Astrocyte (in vitro differentiated cells and primary cell): ENCODE measurements around the gene RAB4A. TPM values are rescaled to one million over a fixed set of nuclear protein-coding genes. Genes with fewer than 3 reads are reported as not detected.

Source experiments
- DNase-seq: peaks from one replicate; pipeline ENCODE4 v3.0.0-alpha.2; 2010; ENCODE audit warnings: low read depth
- FAIRE-seq: peaks from 2 replicates; lab custom pipeline; 2011; peaks lifted over from hg19 to GRCh38; lab: Jason Lieb, UNC
- H2AFZ ChIP-seq: 2 replicates; pipeline ENCODE4 v1.6.0; 2012; ENCODE audit warnings: low read depth, low read length, inconsistent platforms
- H3K27ac ChIP-seq: 2 replicates; pipeline ENCODE4 v1.5.1; 2011; ENCODE audit warnings: low read depth, low read length, inconsistent platforms
- H3K27me3 ChIP-seq: 2 replicates; pipeline ENCODE4 v1.6.0; 2011; ENCODE audit warnings: low read length, inconsistent platforms; ENCODE audit not compliant: insufficient read depth
- H3K36me3 ChIP-seq: 2 replicates; pipeline ENCODE4 v1.5.1; 2011; ENCODE audit warnings: low read length, inconsistent platforms; ENCODE audit not compliant: insufficient read depth
- H3K4me1 ChIP-seq: 2 replicates; pipeline ENCODE4 v1.5.1; 2011; ENCODE audit warnings: low read length, inconsistent platforms; ENCODE audit not compliant: insufficient read depth
- H3K4me2 ChIP-seq: 2 replicates; pipeline ENCODE4 v1.6.0; 2012; ENCODE audit warnings: low read length, inconsistent platforms
- H3K4me3 ChIP-seq: 2 replicates; pipeline ENCODE4 v1.5.1; 2011; ENCODE audit warnings: low read depth, mild to moderate bottlenecking, low read length, inconsistent platforms; ENCODE audit not compliant: insufficient read depth
- H3K79me2 ChIP-seq: 2 replicates; pipeline ENCODE4 v1.6.0; 2012; ENCODE audit warnings: mild to moderate bottlenecking, low read length, inconsistent platforms; ENCODE audit not compliant: insufficient read depth
- H3K9ac ChIP-seq: 2 replicates; pipeline ENCODE4 v1.6.0; 2012; ENCODE audit warnings: mild to moderate bottlenecking, low read length, inconsistent platforms
- H3K9me3 ChIP-seq: 2 replicates; pipeline ENCODE4 v1.5.1; 2012; ENCODE audit warnings: low read depth, mild to moderate bottlenecking, low read length, inconsistent platforms; ENCODE audit not compliant: insufficient read depth
- H4K20me1 ChIP-seq: 2 replicates; pipeline ENCODE4 v1.6.0; 2012; ENCODE audit warnings: low read length, inconsistent platforms; ENCODE audit not compliant: insufficient read depth
- H3K27ac Mint-ChIP-seq: one replicate; pipeline ENCODE4 v1.8.0; 2021; ENCODE audit warnings: mild to moderate bottlenecking, mixed read lengths; ENCODE audit not compliant: unreplicated experiment
- H3K27me3 Mint-ChIP-seq: one replicate; pipeline ENCODE4 v1.8.0; 2021; ENCODE audit warnings: low read depth, mixed read lengths; ENCODE audit not compliant: unreplicated experiment
- H3K36me3 Mint-ChIP-seq: one replicate; pipeline ENCODE4 v1.8.0; 2021; ENCODE audit warnings: low read depth, mixed read lengths; ENCODE audit not compliant: unreplicated experiment
- H3K4me1 Mint-ChIP-seq: one replicate; pipeline ENCODE4 v1.8.0; 2021; ENCODE audit warnings: low read depth, mixed read lengths; ENCODE audit not compliant: unreplicated experiment
- H3K4me3 Mint-ChIP-seq: one replicate; pipeline ENCODE4 v1.8.0; 2021; ENCODE audit warnings: mild to moderate bottlenecking, moderate library complexity, mixed read lengths; ENCODE audit not compliant: unreplicated experiment
- H3K9me3 Mint-ChIP-seq: one replicate; pipeline ENCODE4 v1.8.0; 2021; ENCODE audit warnings: mild to moderate bottlenecking, mixed read lengths; ENCODE audit not compliant: unreplicated experiment
- EZH2 ChIP-seq: IDR thresholded peaks from 2 replicates; pipeline ENCODE4 v1.6.1; 2012; ENCODE audit warnings: mild to moderate bottlenecking, low read length, inconsistent platforms; ENCODE audit not compliant: insufficient read depth
- total RNA-seq: library from RNA; stranded (reverse); gene quantifications from 2 replicates; pipeline ENCODE4 v1.2.1, GENCODE V29; 2021
- TF ChIP-seq, protein P1 (sequence below): IDR thresholded peaks from 2 replicates; pipeline ENCODE4 v1.5.1; 2011; ENCODE audit warnings: low read depth, mild to moderate bottlenecking, inconsistent platforms, low read length, moderate library complexity; ENCODE audit not compliant: insufficient read depth

RAB4A gene
- total RNA-seq, 1 donor from 2014 or later: 58.6 TPM

DNA sequence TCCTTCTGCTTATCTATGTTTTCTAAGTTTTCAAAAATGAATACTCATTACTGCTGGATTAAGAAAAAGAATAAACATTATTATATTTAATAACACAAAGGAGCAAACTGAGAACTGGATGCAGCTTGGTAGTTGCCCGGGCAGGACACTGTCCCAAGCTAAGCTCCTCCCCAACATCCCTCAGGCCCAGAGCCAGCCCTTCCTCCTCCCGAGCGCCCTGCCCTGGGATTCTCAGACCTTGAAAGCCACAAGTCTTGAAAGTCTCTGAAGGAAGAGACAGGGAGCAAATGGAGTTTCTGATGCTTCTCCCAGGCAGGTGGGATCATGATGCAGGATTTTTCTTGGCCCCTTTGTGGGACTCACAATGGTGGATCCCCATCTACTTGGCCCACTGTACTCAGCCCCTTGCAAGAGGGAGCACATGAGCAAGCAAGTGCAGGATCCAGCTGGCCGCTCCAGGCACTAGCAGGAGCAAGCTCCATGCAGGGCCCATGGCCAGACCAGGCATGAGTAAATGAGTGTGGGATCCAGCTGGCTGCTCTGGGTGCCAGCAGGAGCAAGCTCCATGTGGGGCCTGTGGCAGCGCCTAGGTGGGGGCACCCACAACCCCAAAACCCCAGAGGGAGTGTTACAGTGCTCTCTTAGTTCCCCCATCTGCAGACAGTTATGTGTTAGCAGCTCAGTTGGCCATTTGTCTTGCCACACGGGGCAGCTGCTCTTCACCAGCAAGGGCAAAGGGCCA is 32.1 kb upstream of the RAB4A start:
- no peak overlapping the region for H2AFZ ChIP-seq
- Mint-ChIP-seq H3K27ac (no peak overlapping the region), H3K27me3 (peaks cover 3% of the 10 kb centered on the region)

DNA sequence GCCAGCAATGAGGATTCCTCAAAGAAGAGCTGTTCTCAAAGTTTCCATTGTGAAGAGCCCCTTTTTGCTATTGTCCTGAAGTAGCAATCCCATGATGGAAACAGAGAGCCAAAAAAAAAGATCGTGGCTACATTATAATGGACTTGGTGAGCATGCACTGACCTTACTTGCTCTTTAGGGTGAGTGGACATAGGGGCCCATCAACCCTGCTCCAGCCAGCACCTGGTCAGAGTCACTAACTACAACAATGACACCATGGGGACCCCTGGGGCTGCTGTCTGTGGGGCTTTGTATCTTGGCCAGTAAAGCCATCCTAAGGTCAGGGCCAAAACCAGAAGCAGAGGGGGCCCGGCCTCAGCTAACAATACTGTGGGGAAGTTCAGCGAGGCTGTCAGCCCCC is 30.4 kb upstream of the RAB4A start:
- H3K27ac Mint-ChIP-seq: no peak overlapping the region
- H3K9ac ChIP-seq: no peak overlapping the region
- no peaks in the 10 kb centered on the region for H3K36me3 ChIP-seq
- peaks cover 9% of the 10 kb centered on the region for H3K4me1 Mint-ChIP-seq
- no peak overlapping the region for H3K4me3 Mint-ChIP-seq
- no peak overlapping the region for H3K4me3 ChIP-seq
- H3K9me3 Mint-ChIP-seq: peaks cover 8% of the 10 kb centered on the region
- H3K79me2 ChIP-seq: no peaks in the 10 kb centered on the region
- H3K27me3 ChIP-seq: no peaks in the 10 kb centered on the region
- no peak for TF ChIP-seq EZH2
- TF ChIP-seq, protein P1, sequence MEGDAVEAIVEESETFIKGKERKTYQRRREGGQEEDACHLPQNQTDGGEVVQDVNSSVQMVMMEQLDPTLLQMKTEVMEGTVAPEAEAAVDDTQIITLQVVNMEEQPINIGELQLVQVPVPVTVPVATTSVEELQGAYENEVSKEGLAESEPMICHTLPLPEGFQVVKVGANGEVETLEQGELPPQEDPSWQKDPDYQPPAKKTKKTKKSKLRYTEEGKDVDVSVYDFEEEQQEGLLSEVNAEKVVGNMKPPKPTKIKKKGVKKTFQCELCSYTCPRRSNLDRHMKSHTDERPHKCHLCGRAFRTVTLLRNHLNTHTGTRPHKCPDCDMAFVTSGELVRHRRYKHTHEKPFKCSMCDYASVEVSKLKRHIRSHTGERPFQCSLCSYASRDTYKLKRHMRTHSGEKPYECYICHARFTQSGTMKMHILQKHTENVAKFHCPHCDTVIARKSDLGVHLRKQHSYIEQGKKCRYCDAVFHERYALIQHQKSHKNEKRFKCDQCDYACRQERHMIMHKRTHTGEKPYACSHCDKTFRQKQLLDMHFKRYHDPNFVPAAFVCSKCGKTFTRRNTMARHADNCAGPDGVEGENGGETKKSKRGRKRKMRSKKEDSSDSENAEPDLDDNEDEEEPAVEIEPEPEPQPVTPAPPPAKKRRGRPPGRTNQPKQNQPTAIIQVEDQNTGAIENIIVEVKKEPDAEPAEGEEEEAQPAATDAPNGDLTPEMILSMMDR: no peak
- no peaks in the 10 kb centered on the region for H3K9me3 ChIP-seq
- H3K27me3 Mint-ChIP-seq: no peaks in the 10 kb centered on the region
- no peak for DNase-seq
- H4K20me1 ChIP-seq: no peaks in the 10 kb centered on the region
- H3K4me1 ChIP-seq: no peaks in the 10 kb centered on the region
- H3K4me2 ChIP-seq: no peak overlapping the region
- H2AFZ ChIP-seq: no peak overlapping the region
- no peaks in the 10 kb centered on the region for H3K36me3 Mint-ChIP-seq
- H3K27ac ChIP-seq: no peak overlapping the region
- FAIRE-seq: no peak

More for the DNA sequence above, 32.1 kb upstream of the RAB4A start:
- FAIRE-seq (no peak), DNase-seq (no peak)
- Histone ChIP-seq H3K9me3 (no peaks in the 10 kb centered on the region), H3K4me2 (no peak overlapping the region), H3K9ac (no peak overlapping the region), H3K4me3 (no peak overlapping the region), H3K36me3 (no peaks in the 10 kb centered on the region), H3K27ac (no peak overlapping the region), H3K27me3 (peaks cover 6% of the 10 kb centered on the region), H3K4me1 (no peaks in the 10 kb centered on the region), H3K79me2 (no peaks in the 10 kb centered on the region), H4K20me1 (no peaks in the 10 kb centered on the region)
- H3K4me1 Mint-ChIP-seq: peaks cover 9% of the 10 kb centered on the region
- TF ChIP-seq, protein P1: no peak
- TF ChIP-seq EZH2: no peak
- H3K4me3 Mint-ChIP-seq: no peak overlapping the region
- no peaks in the 10 kb centered on the region for H3K36me3 Mint-ChIP-seq
- H3K9me3 Mint-ChIP-seq: peaks cover 3% of the 10 kb centered on the region

- Histone ChIP-seq H3K4me1 (no peaks in the 10 kb centered on the region), H3K36me3 (no peaks in the 10 kb centered on the region), H3K27ac (no peak overlapping the region), H3K4me2 (no peak overlapping the region), H2AFZ (no peak overlapping the region), H3K79me2 (no peaks in the 10 kb centered on the region), H3K9me3 (no peaks in the 10 kb centered on the region), H3K27me3 (no peaks in the 10 kb centered on the region), H3K9ac (no peak overlapping the region), H4K20me1 (no peaks in the 10 kb centered on the region), H3K4me3 (no peak overlapping the region)
- no peak overlapping the region for H3K4me3 Mint-ChIP-seq
- H3K4me1 Mint-ChIP-seq: peaks cover 9% of the 10 kb centered on the region
- FAIRE-seq (no peak), DNase-seq (no peak)
- no peaks in the 10 kb centered on the region for H3K36me3 Mint-ChIP-seq
- TF ChIP-seq EZH2: no peak
- TF ChIP-seq, protein P1: no peak
- H3K9me3 Mint-ChIP-seq: peaks cover 8% of the 10 kb centered on the region
- H3K27me3 Mint-ChIP-seq: no peaks in the 10 kb centered on the region
- no peak overlapping the region for H3K27ac Mint-ChIP-seq
Measured at GRCh38 chr1:229241390-229241789, 29.5 kb upstream of the RAB4A start.
